H9 (cell line): ENCODE measurements around the gene POMT2. TPM values are rescaled to one million over a fixed set of nuclear protein-coding genes. Genes with fewer than 3 reads are reported as not detected.

Experiments
- DNase-seq: peaks from one replicate; pipeline ENCODE4 v3.0.0-alpha.2; 2017
- H2AFZ ChIP-seq: one replicate; pipeline ENCODE4 v1.6.1; 2013; ENCODE audit warnings: mild to moderate bottlenecking, low read length, control low read depth, moderate library complexity
- H2AK5ac ChIP-seq: 2 replicates; pipeline ENCODE4 v1.6.1; 2013; ENCODE audit warnings: low read length, control low read depth, mixed read lengths; ENCODE audit not compliant: insufficient read length
- H2BK120ac ChIP-seq: one replicate; pipeline ENCODE4 v1.6.1; 2013; ENCODE audit warnings: low read depth, mild to moderate bottlenecking, low read length, control low read depth, inconsistent platforms; ENCODE audit not compliant: poor library complexity, severe bottlenecking
- H2BK12ac ChIP-seq: 2 replicates; pipeline ENCODE4 v1.6.1; 2013; ENCODE audit warnings: low read length, control low read depth, mixed read lengths, low read depth; ENCODE audit not compliant: insufficient read length
- H2BK15ac ChIP-seq: 2 replicates; pipeline ENCODE4 v1.6.1; 2013; ENCODE audit warnings: low read depth, low read length, control low read depth
- H2BK20ac ChIP-seq: one replicate; pipeline ENCODE4 v1.6.1; 2013; ENCODE audit warnings: low read depth, mild to moderate bottlenecking, low read length, control low read depth, inconsistent platforms; ENCODE audit not compliant: poor library complexity, severe bottlenecking
- H2BK5ac ChIP-seq: 2 replicates; pipeline ENCODE4 v1.6.1; 2013; ENCODE audit warnings: low read length, control low read depth, mixed read lengths; ENCODE audit not compliant: insufficient read length
- H3K14ac ChIP-seq: 2 replicates; pipeline ENCODE4 v1.6.1; 2013; ENCODE audit warnings: low read length, control low read depth; ENCODE audit not compliant: insufficient read depth
- H3K18ac ChIP-seq: 2 replicates; pipeline ENCODE4 v1.6.1; 2013; ENCODE audit warnings: low read depth, mild to moderate bottlenecking, mixed read lengths, low read length, control low read depth; ENCODE audit not compliant: insufficient read length
- H3K23ac ChIP-seq: 2 replicates; pipeline ENCODE4 v1.6.1; 2013; ENCODE audit warnings: low read length, control low read depth, mixed read lengths, low read depth; ENCODE audit not compliant: insufficient read length
- H3K23me2 ChIP-seq: 2 replicates; pipeline ENCODE4 v1.6.1; 2013; ENCODE audit warnings: low read depth, mild to moderate bottlenecking, mixed read lengths, low read length, control low read depth; ENCODE audit not compliant: insufficient read length, poor library complexity, severe bottlenecking
- H3K27ac ChIP-seq: 2 replicates; pipeline ENCODE4 v1.5.1; 2013; ENCODE audit warnings: low read length, control low read depth, mixed read lengths, low read depth; ENCODE audit not compliant: insufficient read length
- H3K27me3 ChIP-seq: 2 replicates; pipeline ENCODE4 v1.6.1; 2013; ENCODE audit warnings: low read length, control low read depth, inconsistent platforms; ENCODE audit not compliant: insufficient read depth
- H3K4ac ChIP-seq: 2 replicates; pipeline ENCODE4 v1.6.1; 2013; ENCODE audit warnings: low read depth, mild to moderate bottlenecking, control low read depth, inconsistent platforms, low read length, moderate library complexity
- H3K4me1 ChIP-seq: 2 replicates; pipeline ENCODE4 v1.6.1; 2013; ENCODE audit warnings: low read length, control low read depth, inconsistent platforms; ENCODE audit not compliant: insufficient read depth
- H3K4me2 ChIP-seq: 2 replicates; pipeline ENCODE4 v1.6.1; 2013; ENCODE audit warnings: low read length, control low read depth, mixed read lengths; ENCODE audit not compliant: insufficient read length, insufficient read depth
- H3K56ac ChIP-seq: 2 replicates; pipeline ENCODE4 v1.6.1; 2013; ENCODE audit warnings: low read depth, mild to moderate bottlenecking, mixed read lengths, low read length, control low read depth; ENCODE audit not compliant: insufficient read length
- H3K79me1 ChIP-seq: 2 replicates; pipeline ENCODE4 v1.6.1; 2013; ENCODE audit warnings: low read depth, mild to moderate bottlenecking, moderate library complexity, low read length, control low read depth, inconsistent platforms; ENCODE audit not compliant: insufficient read depth, poor library complexity, severe bottlenecking
- H3K79me2 ChIP-seq: 2 replicates; pipeline ENCODE4 v1.6.1; 2013; ENCODE audit warnings: low read length, control low read depth, inconsistent platforms; ENCODE audit not compliant: insufficient read depth
- H3K9ac ChIP-seq: 2 replicates; pipeline ENCODE4 v1.6.1; 2013; ENCODE audit warnings: low read length, control low read depth, mixed read lengths; ENCODE audit not compliant: insufficient read length; ENCODE audit errors: extremely low read depth
- H3K9me3 ChIP-seq: one replicate; pipeline ENCODE4 v1.6.1; 2013; ENCODE audit warnings: low read depth, low read length, inconsistent platforms; ENCODE audit not compliant: control insufficient read depth
- H3T11ph ChIP-seq: one replicate; pipeline ENCODE4 v1.6.1; 2013; ENCODE audit warnings: mild to moderate bottlenecking, low read length, control low read depth, inconsistent platforms
- H4K20me1 ChIP-seq: one replicate; pipeline ENCODE4 v1.6.1; 2013; ENCODE audit not compliant: control insufficient read depth, insufficient read length, insufficient read depth
- H4K5ac ChIP-seq: 2 replicates; pipeline ENCODE4 v1.6.1; 2013; ENCODE audit warnings: low read depth, mild to moderate bottlenecking, mixed read lengths, low read length, control low read depth; ENCODE audit not compliant: insufficient read length
- H4K8ac ChIP-seq: replicated peaks from 2 replicates; pipeline ENCODE4 v1.6.1; 2013; ENCODE audit warnings: low read length, control low read depth, mixed read lengths, low read depth; ENCODE audit not compliant: insufficient read length
- H4K91ac ChIP-seq: 2 replicates; pipeline ENCODE4 v1.6.1; 2013; ENCODE audit warnings: low read depth, mild to moderate bottlenecking, moderate library complexity, mixed read lengths, low read length, control low read depth; ENCODE audit not compliant: insufficient read length
- H3K27ac Mint-ChIP-seq, 3 experiments: 2 replicates in 2 of 3; 3 replicates in 1 of 3; pipeline ENCODE4 v1.8.0; 2020 to 2021; ENCODE audit warnings: mixed read lengths in 3 of 3, mild to moderate bottlenecking in 1 of 3, moderate library complexity in 1 of 3
- H3K27me3 Mint-ChIP-seq: 2 replicates; pipeline ENCODE4 v1.8.0; 2021; ENCODE audit warnings: low read depth, mild to moderate bottlenecking, moderate library complexity, mixed read lengths
- H3K36me3 Mint-ChIP-seq, 3 experiments: 2 replicates in 2 of 3; 3 replicates in 1 of 3; pipeline ENCODE4 v1.8.0; 2020 to 2021; ENCODE audit warnings: low read depth in 3 of 3, mixed read lengths in 3 of 3; ENCODE audit not compliant: insufficient read depth in 1 of 3
- H3K4me1 Mint-ChIP-seq, 2 experiments: 2 replicates each; pipeline ENCODE4 v1.8.0; 2020; ENCODE audit warnings: mixed read lengths in 2 of 2
- H3K4me3 Mint-ChIP-seq, 2 experiments: 2 replicates in 1 of 2; 3 replicates in 1 of 2; pipeline ENCODE4 v1.8.0; 2020 to 2021; ENCODE audit warnings: mild to moderate bottlenecking in 2 of 2, mixed read lengths in 2 of 2, moderate library complexity in 1 of 2
- H3K9me3 Mint-ChIP-seq, 2 experiments: 2 replicates in 1 of 2; 3 replicates in 1 of 2; pipeline ENCODE4 v1.8.0; 2020; ENCODE audit warnings: mild to moderate bottlenecking in 2 of 2, mixed read lengths in 2 of 2, moderate library complexity in 1 of 2
- CTCF ChIP-seq: fragments of 200-600 bp; sonication (generic); conservative IDR thresholded peaks from 3 replicates; pipeline ENCODE4 v1.8.0; 2021; ENCODE audit warnings: antibody characterized with exemption, mild to moderate bottlenecking
- WGBS: extraction: QIAGEN DNeasy Blood & Tissue Kit; methylation state at CpG from one replicate; pipeline ENCODE4 v1.1.7; 2013; ENCODE audit warnings: missing lambda C conversion rate, low lambda C conversion rate, mixed read lengths; ENCODE audit not compliant: insufficient read length; ENCODE audit errors: extremely low coverage; 5-methylcytosine and 5-hydroxymethylcytosine counted together
- total RNA-seq: library from RNA; stranded (reverse); gene quantifications from 2 replicates; pipeline ENCODE4 v1.2.1, GENCODE V29; 2021

The POMT2 gene
- total RNA-seq, 1 experiment from 2014 or later = 25.2 TPM

- no peak overlapping the region for H2BK5ac ChIP-seq
- H3K27me3 ChIP-seq = no peaks in the 10 kb centered on the region
- no peaks in the 10 kb centered on the region for H3K79me2 ChIP-seq
- Mint-ChIP-seq H3K27ac (no peak overlapping the region), H3K4me1 (peaks cover 4 to 9% of the 10 kb centered on the region in 2 experiments; a peak in 3 of 4 replicates), H3K4me3 (no peak overlapping the region), H3K9me3 (no peaks in the 10 kb centered on the region; a peak in 1 of 5 replicates), H3K27me3 (no peaks in the 10 kb centered on the region; the same call in 1 of the 2 replicates), H3K36me3 (peaks cover 9 to 25% (median 15%) of the 10 kb centered on the region in 3 experiments; a peak in 6 of 7 replicates)
- no peaks in the 10 kb centered on the region for H3K23me2 ChIP-seq
- no peaks in the 10 kb centered on the region for H4K20me1 ChIP-seq
- TF ChIP-seq CTCF = no peak
- H3K9ac ChIP-seq = no peak overlapping the region
- no peak overlapping the region for H3K4me2 ChIP-seq
- H2BK12ac ChIP-seq = no peak overlapping the region
- no peaks in the 10 kb centered on the region for H3K9me3 ChIP-seq
- no peak overlapping the region for H2BK120ac ChIP-seq
- no peak overlapping the region for H4K5ac ChIP-seq
- no peak overlapping the region for H2BK15ac ChIP-seq
- H3K56ac ChIP-seq = no peak overlapping the region
- H2BK20ac ChIP-seq = no peak overlapping the region
- H3K4me1 ChIP-seq = no peaks in the 10 kb centered on the region
- DNase-seq = no peak
- no peak overlapping the region for H2AK5ac ChIP-seq
- H2AFZ ChIP-seq = no peak overlapping the region
- no peak overlapping the region for H3K27ac ChIP-seq
- H3K79me1 ChIP-seq = no peaks in the 10 kb centered on the region
- H3K4ac ChIP-seq = no peak overlapping the region
- no peak overlapping the region for H3K18ac ChIP-seq
- WGBS = no CpG with 5 or more reads among the region's 13 CpGs
- no peak overlapping the region for H3K14ac ChIP-seq
- no peak overlapping the region for H3K23ac ChIP-seq
- no peak overlapping the region for H4K8ac ChIP-seq
- H4K91ac ChIP-seq = no peak overlapping the region
- H3T11ph ChIP-seq = no peak overlapping the region
Measured at GRCh38 chr14:77279719-77280118, 41.0 kb downstream of the POMT2 start.
